GM21390 (cell line): ENCODE measurements around the gene RASA4B.
"Not testable (repeated sequence)": the region's sequence is repeated elsewhere in the genome, so short reads cannot be mapped to it uniquely, and the experiment has no call there.

ENCODE experiments used
- ATAC-seq: cut with Tn5 transposase; IDR thresholded peaks from one replicate; pipeline ENCODE4 v1.9.1; 2021; ENCODE audit not compliant: unreplicated experiment

Gene RASA4B

DNA sequence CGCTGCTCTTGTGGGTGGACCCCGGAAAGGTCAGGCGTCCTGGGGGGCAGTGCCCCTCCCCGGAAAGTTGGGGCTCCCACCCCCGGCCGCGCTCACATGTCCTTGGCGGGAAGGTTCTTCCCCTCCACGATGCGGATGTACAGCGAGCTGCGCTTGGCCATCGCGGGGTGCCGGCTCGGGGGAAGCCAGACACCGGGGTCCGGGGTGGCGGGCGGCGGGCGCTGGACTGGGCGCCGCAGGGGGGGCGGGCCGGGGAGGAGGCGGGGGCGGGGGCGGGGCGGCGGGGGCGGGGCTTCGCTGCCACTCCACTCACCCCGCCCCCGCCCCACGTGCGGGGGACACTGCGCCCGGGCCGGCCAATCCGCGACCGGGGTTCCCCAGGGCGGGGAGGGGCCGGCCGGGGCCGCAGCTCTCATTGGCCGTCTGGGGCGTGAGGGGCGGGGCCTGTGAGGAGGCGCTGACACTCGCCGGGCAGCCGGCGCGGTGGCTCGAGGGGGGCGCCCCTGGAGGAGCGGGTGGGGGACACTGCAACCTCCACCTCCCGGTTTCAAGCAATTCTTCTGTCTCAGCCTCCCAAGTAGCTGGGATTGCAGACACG, at the start of gene RASA4B:
RASA4B (minus strand) TSS at position 228 of the 598 bp plus-strand sequence; CDS start at position 161, 67 bp downstream.
- ATAC-seq = peak; percentile 66

DNA sequence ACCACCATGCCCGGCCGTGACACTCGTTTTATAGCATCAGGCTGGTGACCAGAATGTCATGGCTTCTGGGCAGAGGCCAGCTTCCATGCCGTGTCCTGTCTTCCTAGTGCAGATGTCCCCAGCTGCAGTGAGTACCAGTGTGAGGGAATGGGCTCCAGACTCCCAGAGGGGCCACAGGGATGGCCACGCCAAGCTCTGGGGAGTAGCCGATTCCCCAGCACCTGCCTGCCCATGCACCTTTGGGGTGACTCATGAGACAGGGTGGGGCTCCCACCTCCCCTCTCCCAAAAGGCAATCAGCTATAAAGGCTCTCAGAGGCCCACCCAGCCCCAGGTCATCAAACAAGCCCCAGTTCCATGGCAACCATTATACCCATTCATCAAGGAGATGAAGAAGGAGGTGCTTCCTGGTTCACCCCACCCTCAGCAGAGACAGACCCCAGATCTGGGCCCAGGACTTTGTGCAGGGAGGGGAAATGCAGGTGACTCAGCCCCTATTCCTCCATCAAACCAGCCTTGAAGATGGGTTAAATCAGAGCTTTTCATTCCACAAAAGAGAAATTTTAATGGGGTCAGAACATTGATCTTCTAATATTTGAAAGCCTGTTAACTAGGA, 33.3 kb upstream of the RASA4B start, which contains the start of gene SPDYE2:
SPDYE2 (plus strand) TSS at position 419 of the 615 bp plus-strand sequence. CDS start 2,030 bp downstream, outside the sequence.
- ATAC-seq = not testable (repeated sequence)

DNA sequence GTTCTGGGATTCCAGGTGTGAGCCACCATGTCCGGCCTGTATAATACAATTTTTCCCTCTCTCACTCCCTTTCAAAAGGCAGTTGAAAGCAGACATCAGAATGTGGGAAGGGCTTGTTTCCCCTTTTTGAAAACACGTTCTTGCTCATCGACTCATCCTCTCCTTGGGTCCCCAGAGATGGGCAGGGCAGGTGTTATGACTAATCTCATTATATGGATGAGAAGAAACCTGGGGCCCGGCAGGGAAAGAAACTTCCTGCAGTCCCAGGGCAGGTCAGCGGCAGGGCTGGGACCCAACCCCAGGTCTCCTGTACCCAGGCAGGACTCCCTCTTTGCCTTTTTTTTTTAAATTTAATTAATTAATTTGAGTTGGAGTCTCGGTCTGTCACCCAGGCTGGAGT, 28.8 kb upstream of the RASA4B start:
- peak; percentile 82 for ATAC-seq

DNA sequence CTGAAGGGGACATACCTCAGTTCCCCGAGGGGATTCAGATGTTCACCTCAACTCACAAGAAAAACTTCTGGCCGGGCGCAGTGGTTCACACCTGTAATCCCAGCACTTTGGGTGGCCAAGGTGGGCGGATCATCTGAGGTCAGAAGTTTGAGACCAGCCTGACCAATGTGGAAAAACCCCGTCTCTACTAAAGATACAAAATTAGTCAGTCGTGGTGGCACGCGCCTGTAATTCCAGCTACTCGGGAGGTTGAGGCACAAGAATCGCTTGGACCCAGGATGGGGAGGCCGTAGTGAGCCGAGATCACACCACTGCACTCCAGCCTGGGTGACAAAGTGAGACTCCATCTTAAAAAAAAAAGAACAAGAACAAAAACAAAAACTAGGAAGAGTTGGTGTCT, 27.7 kb upstream of the RASA4B start:
- not testable (repeated sequence) for ATAC-seq

DNA sequence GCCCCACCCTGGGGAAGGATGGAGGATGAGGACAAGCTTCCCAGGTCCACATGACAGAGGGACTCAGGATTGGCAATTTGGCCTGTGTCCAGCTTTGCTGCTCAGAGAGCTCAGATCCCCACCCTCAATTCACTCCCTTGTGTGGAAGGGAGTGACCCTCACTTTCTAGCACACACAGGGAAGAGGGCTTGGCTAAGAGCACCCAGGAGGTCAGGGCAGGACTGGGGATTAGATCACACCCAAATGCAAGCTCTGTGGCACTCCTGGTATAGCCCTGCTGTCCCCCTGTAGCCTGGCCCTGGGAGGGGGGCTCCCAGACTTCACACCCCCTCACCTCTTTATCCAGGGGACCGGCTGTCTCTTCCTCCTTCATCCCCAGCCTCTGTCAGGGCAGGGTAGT, 26.8 kb upstream of the RASA4B start:
- not testable (repeated sequence) for ATAC-seq

DNA sequence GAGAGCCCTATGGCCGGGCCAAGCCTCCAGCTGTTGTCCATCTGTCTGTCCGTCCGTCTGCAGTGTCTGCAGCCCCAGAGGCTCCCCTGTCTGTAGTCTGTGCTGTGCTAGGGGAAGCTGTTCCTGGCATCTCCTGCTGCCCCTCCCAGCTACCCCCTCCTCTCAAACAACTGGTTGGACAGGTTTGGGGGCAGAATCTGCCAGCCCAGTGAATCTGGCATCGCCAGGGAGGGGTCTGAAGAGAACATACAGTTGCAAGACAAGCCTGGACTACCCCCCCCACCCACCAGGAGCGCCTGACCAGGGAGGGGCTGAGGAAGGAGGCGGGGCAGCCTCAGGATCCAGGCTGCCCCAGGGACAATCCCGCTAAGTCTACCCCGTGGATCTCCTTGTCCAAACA, 26.0 kb upstream of the RASA4B start, which contains the start of gene UPK3BL2:
UPK3BL2 (minus strand) TSS at position 101 of the 400 bp plus-strand sequence; CDS start at position 41, 60 bp downstream.
- ATAC-seq = not testable (repeated sequence)

DNA sequence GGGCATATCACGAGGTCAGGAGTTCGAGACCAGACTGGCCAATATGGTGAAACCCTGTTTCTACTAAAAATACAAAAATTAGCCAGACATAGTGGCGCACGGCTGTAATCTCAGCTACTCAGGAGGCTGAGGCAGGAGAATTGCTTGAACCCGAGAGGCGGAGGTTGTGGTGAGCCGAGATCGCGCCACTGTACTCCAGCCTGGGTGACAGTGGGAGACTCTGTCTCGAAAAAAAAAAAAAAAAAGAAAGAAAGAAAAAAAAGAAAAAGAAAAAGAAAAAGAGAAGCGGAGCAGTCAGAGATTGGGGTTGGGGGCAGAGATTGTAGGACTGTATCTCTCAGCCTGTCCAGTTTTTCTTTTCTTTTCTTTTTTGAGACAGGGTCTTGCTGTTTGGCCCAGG, 25.2 kb upstream of the RASA4B start:
- ATAC-seq = not testable (repeated sequence)

DNA sequence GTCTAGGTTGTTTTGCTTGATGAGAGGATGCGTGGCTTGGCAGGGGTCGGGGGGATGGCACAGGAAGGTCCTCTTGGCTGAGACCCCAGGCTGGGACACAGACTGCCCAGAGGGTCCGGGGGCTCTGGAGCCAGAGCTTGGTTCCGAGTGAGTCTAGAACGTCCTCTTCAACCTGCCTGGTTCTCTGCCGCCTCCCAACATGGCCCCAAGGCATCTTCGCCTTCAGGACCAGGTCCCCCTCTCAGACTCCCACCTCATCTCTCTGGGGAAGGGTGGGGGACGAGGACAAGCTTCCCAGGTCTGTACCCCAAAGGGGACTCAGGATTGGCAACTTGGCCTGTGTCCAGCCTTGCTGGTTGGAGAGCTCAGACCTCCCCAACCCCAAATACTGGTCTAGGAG, 24.5 kb upstream of the RASA4B start:
- not testable (repeated sequence) for ATAC-seq

DNA sequence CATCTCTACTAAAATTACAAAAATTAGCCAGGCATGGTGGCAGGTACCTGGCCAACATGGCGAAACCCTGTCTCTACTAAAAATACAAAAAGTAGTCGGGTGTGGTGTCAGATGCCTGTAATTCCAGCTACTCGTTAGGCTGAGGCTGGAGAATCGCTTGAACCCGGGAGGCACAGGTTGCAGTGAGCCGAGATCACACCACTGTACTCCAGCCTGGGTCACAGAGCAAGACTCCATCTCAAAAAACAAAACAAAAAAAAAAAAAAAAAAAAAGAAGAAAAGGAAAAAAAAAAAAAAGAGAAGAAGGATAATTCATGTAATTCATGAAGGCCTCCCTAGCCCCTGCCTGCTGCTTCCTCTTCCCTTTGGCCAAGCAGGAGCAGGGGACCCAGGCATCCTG, 23.0 kb upstream of the RASA4B start:
- not testable (repeated sequence) for ATAC-seq

DNA sequence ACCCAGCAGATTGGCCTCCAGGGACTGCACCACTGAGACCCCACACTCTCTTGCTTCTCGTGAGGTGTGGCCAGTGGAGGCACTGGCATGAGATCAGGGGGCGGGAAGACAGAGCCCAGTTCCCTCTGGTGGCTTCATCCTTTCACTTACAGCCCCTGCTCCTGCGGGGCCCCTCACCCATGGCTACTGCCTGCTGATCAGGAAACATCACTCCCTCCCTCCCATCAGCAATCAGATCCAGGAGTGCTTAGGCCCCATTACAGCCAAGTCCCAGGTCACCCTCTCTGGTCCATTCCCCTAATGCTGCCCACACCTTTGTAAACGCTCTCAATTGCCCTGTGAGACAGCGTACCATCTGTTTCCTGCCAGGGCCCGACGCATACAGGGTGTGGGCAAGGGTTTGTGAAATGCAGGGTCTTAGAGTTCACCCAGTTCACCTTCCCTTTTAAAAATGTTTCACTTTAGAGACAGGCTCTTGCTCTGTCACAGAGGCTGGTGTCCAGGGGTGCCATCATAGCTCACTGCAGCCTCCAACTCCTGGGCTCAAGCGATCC, 17.6 kb upstream of the RASA4B start:
- ATAC-seq = not testable (repeated sequence)

DNA sequence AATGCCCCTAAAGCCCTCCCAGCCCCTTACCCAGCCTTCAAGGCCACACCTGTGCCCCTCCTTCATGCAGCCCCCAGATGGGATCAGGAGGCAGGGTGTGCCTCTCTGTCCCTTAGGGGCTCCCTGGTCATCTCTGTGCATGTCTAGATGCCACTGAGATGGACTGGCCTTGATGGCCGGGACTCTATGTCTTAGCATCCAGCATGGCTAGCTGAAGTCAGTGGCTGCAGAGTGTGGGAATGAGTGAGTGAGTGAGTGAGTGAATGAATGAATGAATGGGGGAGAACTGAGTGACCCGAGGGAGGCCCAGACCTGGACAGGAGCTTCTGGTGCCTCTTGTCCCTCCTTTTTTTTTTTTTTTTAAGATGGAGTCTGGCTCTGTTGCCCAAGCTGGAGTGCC, 14.6 kb upstream of the RASA4B start:
- not testable (repeated sequence) for ATAC-seq

DNA sequence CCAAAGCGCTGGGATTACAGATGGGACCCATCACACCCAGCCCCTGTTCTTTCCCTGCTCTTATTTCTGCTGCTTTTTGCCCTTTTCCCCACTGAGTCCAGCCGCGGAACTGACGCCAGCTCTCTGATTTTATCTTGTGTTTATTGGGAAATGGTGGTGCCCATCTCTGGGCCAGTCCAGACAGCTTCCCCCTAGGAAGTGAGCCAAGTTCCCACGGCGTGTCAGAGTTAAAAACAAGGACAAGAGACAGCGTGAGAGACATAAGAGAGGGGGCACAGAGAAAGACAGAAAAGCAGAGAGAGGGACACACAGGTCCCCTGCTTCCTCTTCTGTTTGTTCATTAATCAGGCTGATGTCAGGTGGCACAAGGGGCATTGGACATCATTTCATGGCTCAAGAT, 14.0 kb upstream of the RASA4B start:
- ATAC-seq = not testable (repeated sequence)

DNA sequence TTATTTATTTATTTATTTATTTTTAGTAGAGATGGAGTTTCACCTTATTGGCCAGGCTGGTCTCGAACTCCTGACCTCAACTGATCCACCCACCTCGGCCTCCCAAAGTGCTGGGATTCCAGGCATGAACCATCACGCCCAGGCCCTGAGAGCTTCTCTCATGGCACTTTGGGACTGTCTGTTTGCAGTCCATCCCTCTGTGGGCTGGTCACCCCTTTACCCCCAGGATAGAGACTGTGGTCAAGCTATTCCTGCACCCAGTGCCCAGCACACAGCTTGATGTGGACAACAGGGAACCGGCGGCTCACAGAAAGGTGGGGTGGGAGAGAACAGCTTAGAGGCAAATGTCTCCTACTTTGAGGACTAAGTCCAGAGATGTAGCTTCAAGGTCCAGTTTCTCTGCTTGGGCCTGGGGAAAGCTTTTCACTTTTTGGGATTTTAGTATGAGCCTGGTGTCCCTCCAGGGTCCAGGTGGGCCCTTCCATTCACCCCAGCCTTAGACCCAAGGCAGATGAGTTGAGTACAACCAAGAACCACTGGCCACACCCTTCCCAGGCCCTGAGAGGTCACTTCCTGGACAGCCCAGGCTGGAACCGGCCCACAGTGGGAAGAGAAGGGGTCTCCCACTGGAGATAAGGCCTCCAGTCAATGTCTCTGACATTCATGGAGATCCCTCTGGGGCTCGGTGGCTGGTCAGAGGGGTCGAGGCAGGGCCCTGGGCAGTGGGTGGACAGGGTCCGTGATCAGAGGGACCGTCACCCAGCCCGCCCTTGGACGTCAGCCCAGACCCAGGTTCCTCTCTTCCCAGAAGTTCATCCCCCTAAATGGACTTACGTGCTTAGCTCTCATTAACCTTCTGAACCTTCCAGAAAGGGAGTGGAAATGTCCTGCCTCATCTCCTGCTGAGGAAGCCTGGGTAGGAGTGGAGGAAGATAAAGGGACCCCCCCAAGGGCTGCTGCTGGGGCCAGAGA, 10.5 kb upstream of the RASA4B start:
- not testable (repeated sequence) for ATAC-seq

DNA sequence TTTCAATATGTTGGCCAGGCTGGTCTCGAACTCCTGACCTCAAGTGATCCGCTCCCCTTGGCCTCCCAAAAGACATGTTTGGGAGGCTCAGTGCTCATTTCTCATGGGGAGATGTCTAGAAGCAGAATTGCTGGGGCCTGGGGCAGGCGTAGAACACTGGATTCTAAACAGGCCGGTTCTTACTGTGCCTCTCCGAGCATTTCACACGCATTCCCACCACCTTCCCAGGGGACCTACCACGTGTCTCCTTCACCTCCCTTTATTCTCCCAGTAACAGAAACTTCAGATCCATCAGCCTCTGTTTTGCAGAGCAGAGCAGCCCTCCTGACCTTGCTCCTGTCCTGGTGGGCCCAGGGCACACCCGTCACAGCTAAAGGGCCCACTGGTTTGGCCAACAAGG, 9.6 kb upstream of the RASA4B start:
- ATAC-seq = not testable (repeated sequence)

DNA sequence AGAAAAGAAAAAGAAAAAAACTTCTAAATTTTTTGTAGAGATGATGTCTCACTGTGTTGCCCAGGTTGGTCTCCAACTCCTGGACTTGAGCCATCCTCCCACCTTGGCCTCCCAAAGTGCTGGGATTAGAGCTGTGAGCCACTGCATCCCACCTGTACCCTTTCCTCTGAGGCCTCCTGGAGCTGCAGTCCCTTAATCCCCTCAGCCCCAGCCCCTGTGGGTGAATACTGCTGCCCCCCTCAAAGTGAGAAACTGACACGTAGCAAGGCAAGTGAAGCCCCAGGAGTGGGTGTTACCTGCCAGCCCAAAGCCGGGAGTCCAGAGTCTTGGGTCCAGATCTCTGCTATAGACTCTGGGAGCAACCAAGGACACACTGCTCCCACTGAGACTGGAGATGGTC, 7.2 kb upstream of the RASA4B start:
- ATAC-seq = not testable (repeated sequence)

DNA sequence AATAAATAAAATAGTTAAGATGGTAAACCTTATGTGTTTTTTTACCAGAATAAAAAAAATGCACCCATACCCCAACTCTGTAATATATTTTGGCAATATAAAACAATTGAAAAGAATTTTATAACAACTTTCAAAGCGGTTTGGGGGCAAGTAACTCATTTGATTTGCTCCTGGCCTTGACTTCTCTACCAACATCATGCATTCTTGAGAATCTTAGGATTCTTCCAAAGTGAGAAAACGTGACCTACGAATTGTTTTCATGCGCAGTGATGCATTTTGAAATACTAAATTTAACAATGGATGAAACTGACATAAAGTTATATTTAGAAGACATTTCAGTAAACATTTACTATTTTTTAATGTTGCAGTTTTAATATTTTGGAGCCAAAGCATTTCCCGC, 3.2 kb upstream of the RASA4B start:
- not testable (repeated sequence) for ATAC-seq

DNA sequence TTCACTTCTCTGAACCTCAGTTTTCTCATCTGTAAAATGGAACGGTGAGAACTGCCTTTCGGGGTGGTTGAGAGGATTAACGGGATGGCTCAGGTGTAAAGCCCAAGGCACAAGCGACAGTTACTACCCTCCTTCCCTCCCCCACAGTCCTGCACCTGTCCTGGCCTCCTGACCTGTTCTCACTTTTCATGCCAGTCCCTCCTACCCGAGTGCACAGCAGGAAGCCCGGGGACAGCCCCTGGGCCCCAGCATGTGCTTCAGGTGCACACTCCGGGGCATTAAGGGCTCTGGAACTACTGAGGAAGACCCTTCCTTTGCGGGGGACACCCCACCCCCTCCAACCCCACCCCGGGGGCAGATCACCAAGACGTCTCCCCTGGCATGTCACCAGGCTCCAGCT, 626 bp downstream of the RASA4B start:
- ATAC-seq = not testable (repeated sequence)

DNA sequence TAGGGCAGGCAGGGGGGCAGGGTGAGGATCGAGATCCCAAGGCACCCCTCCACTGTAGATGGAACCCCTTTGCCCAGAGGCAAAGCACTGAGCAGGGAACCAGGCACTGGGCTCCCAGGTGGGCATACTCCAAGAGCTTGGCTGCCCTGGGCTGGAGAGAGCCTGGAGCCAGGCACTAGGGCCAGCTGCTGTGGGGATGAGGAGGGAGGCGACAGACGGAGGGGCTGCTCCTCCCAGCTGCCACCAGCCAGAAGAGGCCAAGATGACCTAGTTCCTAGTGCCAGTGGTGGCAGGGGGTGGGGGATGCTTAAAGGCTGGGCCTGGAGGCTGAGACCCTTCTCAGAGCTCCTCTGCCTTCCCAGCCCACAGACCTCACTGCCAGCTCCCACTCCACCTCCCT, 1.7 kb downstream of the RASA4B start:
- ATAC-seq = not testable (repeated sequence)

DNA sequence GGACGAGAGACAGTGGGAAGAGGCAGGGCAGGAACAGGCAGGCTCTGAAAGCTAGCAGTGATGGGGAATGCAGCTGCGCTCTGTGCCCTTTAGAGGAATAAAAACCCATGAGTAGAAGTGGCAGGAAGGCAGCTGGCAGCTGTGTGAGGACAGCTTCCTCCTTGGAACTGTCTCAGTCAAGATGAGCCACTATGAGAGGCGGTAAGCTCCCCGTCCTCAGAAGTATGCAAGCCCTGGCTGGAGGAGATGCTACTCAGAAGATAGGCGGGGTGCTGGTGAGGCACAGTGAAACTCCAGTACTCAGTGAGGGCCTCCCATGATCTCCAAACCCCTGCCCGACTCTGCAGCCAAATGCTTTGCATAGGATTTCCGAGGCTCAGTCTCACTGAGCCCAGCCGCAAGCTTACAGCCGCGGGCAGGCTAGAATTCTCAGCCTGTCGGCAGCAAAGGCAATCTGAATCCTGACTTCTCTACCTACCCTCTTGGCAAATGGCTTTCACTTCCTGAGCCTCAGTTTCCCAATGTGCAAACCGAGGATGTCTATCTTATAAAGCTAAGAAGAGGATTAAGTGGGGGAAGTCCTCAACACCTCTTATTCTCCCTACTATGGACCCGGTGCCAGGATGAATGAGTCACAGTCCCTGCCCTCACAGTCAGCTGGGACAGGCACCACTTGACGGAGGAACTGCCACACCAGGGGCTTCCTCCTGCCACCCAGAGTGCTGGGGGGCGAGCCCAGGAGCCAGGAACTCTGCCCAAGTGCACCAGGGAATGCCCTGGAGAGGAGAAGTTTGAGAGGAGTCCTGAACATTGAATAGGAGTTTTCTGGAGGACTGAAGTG, 2.5 kb downstream of the RASA4B start:
- ATAC-seq = peak; percentile 72

DNA sequence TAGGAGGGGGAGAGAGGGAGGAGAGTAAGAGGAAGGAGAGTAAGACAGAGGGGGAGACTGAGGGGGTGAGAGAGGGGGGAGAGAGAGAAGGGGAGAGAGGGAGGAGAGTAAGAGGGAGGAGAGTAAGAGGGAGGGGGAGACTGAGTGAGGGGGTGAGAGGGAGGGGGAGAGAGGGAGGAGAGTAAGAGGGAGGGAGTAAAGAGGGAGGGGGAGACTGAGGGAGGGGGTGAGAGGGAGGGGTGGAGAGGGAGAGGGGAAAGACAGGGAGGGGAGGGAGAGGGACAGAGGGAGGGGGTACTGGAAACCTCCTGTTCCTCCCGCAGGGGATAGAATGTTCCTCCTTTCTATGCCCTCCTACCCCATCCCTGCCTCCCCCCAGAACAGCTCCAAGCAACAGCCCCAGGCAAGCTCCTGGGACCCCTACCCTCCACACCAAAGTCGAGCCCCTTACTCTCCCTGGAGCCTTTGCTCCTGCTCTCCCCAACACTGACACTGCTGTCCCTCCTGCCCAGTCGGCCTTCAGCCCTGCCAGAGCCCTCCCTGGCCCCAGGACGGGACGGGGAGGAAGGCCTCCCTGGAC, 4.8 kb downstream of the RASA4B start:
- not testable (repeated sequence) for ATAC-seq
